ENCODE measurements around the gene CLDN6. TPM values are rescaled to one million over a fixed set of nuclear protein-coding genes. Genes with fewer than 3 reads are reported as not detected.

CLDN6 gene
- total RNA-seq, 4 donors from 2014 or later = not detected

DNA sequence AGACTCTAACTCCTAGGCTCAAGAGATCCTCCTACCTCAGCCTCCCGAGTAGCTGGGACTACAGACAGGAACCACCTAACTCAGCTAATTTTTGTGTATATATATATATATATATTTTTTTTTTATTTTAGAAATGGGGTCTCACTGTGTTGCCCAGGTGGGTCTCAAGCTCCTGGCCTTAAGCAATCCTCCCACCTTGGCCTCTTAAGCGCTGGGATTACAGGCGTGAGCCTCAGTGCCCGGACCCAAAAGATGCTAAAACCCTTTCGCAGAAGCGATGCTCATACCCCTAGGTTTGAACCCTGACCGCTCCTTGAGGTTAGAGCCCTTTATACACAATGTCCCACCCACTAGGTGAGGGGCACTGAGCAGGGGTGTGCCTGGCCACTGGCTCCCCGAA lies 7.5 kb downstream of the CLDN6 start:
- Histone ChIP-seq H3K4me1 (no peaks in the 10 kb centered on the region), H3K27me3 (peaks cover 97% of the 10 kb centered on the region), H3K9me3 (no peaks in the 10 kb centered on the region), H3K36me3 (no peaks in the 10 kb centered on the region), H3K4me3 (no peak overlapping the region), H3K27ac (no peak overlapping the region)
- 50% methylated on average over 1 of the region's 8 CpGs; no CpG with 5 or more reads in 1 of the 2 donors for WGBS, 2 donors (ENCODE audit: low coverage in 1 of 2)
- TF ChIP-seq EP300 (IDR thresholded peaks at IDR 0.05) (no peak), POLR2A (IDR thresholded peaks at IDR 0.05) (no peak), POLR2AphosphoS5 (IDR thresholded peaks at IDR 0.05) (no peak)
- TF ChIP-seq, protein P1, sequence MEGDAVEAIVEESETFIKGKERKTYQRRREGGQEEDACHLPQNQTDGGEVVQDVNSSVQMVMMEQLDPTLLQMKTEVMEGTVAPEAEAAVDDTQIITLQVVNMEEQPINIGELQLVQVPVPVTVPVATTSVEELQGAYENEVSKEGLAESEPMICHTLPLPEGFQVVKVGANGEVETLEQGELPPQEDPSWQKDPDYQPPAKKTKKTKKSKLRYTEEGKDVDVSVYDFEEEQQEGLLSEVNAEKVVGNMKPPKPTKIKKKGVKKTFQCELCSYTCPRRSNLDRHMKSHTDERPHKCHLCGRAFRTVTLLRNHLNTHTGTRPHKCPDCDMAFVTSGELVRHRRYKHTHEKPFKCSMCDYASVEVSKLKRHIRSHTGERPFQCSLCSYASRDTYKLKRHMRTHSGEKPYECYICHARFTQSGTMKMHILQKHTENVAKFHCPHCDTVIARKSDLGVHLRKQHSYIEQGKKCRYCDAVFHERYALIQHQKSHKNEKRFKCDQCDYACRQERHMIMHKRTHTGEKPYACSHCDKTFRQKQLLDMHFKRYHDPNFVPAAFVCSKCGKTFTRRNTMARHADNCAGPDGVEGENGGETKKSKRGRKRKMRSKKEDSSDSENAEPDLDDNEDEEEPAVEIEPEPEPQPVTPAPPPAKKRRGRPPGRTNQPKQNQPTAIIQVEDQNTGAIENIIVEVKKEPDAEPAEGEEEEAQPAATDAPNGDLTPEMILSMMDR (IDR thresholded peaks at IDR 0.05) = no peak
- no peak for ATAC-seq

DNA sequence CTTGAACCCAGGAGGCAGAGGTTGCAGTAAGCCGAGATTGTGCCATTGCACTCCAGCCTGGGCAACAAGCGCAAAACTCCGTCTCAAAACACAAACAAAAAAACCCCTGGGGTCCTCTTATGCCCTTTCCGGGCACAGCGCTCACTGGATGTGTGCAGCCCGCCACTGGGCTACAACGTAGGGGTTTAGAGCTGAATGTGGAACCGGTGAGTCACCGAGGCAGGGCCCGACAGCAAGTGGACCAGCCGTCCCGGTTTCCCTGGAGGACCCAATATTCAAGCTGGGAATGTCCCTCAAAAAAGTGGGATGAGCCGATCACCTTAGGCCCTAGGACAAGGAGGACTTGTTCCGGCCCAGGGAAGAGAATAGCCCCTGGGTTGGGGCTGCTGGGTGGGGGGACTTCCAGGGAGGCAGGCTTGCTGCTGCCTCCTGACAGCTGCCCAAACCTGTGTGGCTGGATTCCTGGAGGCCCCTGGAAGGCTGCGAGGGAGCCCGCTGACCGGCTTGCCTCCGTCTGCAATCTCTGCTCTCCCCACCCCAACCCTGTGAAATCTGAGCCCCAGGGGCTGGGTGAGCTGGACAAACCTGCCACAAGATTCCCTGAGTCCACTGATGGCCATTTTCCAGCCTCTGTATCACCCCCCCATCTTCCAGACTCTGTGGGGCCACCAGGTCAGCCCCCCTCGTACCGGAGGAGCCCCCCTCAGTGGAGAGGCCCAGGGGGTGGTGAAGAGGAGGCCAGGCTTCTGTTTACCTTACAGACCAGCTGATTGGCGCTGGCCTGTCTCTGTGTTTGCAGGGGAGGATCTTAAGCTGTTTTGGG lies 8.2 kb downstream of the CLDN6 start:
- peaks cover 0 to 3% (median 3%) of the 10 kb centered on the region in 3 donors for H3K4me1 ChIP-seq
- no peak overlapping the region for H3K27ac ChIP-seq
- no peak for TF ChIP-seq EP300 (IDR thresholded peaks at IDR 0.05)
- TF ChIP-seq POLR2AphosphoS5 (IDR thresholded peaks at IDR 0.05) = no peak
- no peak for TF ChIP-seq POLR2A (IDR thresholded peaks at IDR 0.05)
- TF ChIP-seq, protein P1 (IDR thresholded peaks at IDR 0.05) = no peak
- no peaks in the 10 kb centered on the region for H3K9me3 ChIP-seq
- H3K27me3 ChIP-seq = peaks cover 100% of the 10 kb centered on the region
- no peaks in the 10 kb centered on the region for H3K36me3 ChIP-seq
- H3K4me3 ChIP-seq = no peak overlapping the region
- ATAC-seq = no peak
- WGBS, 2 donors (ENCODE audit: low coverage in 1 of 2) = 43 to 48% methylated on average over 4 to 12 of the region's 21 CpGs

DNA sequence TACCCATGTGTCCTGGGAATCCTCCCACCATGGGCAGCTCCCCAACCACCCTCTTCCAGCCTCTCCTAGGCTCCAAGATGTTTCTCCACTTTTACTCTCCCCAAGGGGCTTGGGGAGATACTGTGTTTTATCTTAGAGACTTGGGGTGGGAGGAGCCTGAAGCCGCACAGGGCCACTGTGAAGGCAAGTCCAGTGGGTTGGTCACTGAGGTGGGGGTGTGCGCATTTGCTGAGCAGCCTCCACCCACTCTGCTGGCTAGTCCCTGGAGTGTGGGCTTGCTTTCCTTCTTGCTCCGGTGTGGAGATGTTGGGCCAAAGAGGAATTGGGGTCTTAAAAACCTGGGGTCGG lies 9.3 kb downstream of the CLDN6 start:
- peaks cover 90% of the 10 kb centered on the region for H3K27me3 ChIP-seq
- TF ChIP-seq, protein P1 (IDR thresholded peaks at IDR 0.05) = no peak
- ATAC-seq = no peak

DNA sequence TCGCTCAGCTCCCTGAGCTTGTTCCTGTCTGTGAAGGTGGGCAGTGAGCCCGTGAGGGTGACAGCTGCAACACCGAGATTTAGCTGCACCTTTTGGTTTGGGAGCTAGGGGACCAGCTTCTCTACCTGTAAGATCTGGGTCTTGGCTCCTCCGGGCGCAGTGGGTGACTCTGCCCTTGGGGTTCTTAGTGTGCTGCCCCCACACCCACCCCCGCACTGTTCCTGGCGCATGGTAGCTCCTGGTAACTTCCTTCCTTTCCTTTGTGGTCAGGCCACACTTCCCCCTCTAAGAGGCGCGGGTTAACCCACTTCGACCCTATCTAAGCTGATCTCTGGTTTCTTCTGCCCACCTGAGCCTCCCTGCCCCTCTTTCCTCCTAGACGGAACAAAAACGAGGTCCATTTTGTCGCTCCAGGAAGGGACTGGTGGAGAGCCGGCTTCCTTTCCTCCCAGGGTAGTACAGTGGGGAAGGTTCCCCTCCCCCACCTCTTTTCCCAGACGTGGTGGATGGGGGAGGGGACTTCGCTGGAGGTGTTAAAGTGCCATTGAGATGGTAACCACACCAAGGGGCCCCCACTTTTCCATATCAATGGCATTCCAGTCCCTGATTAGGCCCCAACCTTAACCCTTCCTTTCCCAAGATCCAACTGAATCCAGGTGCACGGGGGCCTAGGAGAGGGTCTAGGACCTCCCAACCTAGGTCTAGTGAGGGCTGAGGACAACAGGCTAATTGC lies 9.9 kb downstream of the CLDN6 start:
- Histone ChIP-seq H3K27me3 (peaks cover 85% of the 10 kb centered on the region), H3K4me3 (no peak overlapping the region), H3K27ac (no peak overlapping the region), H3K36me3 (no peaks in the 10 kb centered on the region), H3K9me3 (no peaks in the 10 kb centered on the region), H3K4me1 (peaks cover 0 to 11% (median 4%) of the 10 kb centered on the region in 3 donors)
- TF ChIP-seq POLR2AphosphoS5 (IDR thresholded peaks at IDR 0.05) (no peak), POLR2A (IDR thresholded peaks at IDR 0.05) (no peak)
- WGBS, 2 donors (ENCODE audit: low coverage in 1 of 2) = 20 to 23% methylated on average over 5 to 10 of the region's 17 CpGs
- ATAC-seq = no peak

More for the DNA sequence above, 9.3 kb downstream of the CLDN6 start:
- Histone ChIP-seq H3K36me3 (no peaks in the 10 kb centered on the region), H3K4me1 (peaks cover 0 to 7% (median 4%) of the 10 kb centered on the region in 3 donors), H3K27ac (no peak overlapping the region), H3K4me3 (no peak overlapping the region), H3K9me3 (no peaks in the 10 kb centered on the region)
- 80% methylated on average over 1 of the region's 4 CpGs; no CpG with 5 or more reads in 1 of the 2 donors for WGBS, 2 donors (ENCODE audit: low coverage in 1 of 2)

DNA sequence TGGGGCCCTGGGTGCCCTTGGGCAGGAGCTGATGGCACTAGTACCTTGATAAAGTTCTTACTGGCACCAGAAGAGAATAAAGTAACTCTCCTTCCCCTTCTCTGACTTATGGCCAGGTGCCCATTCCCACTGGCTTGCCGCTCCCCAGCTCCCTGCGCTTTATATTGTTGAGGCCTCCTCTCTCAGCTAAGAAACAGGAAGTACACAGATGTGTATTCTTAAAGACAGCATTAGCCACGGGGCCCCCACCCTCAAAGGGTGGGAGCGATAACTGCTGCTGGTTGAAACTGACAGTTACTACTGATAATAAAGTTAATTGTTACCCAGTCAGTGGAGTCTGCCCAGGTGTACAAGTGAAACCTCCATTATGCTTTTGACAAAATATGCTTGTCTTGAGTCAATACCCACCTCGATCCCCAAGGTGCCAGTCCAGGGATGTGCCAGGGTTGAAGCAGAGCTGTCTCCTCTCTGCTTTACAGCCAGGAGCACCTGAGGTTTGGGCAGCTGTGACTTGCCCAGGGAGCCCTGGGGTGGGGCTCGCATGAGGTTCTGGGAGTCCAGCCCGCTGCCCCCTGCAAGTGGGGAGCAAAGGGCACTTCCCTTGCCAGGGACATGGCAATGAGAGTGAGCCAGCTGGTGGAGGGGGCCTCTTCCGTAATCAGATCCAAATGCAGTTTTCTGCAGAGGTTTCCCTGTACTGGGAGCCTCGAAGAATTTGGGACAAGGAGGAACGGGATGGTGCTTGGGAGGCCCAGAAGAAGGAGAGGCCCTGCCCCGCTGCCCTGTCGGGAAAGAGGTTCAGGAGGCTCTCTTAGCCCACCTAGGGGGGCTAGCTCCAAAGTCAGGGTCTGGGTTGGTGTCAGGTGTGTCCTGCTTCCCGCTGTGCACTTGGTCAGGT lies 10.7 kb downstream of the CLDN6 start:
- Histone ChIP-seq H3K27ac (no peak overlapping the region), H3K9me3 (no peaks in the 10 kb centered on the region), H3K4me1 (peaks cover 0 to 11% (median 4%) of the 10 kb centered on the region in 3 donors), H3K36me3 (no peaks in the 10 kb centered on the region), H3K4me3 (no peak overlapping the region), H3K27me3 (peaks cover 77% of the 10 kb centered on the region)
- no peak for TF ChIP-seq EP300 (IDR thresholded peaks at IDR 0.05)
- TF ChIP-seq POLR2A (IDR thresholded peaks at IDR 0.05) = no peak
- TF ChIP-seq, protein P1 (IDR thresholded peaks at IDR 0.05) = no peak
- no peak for TF ChIP-seq POLR2AphosphoS5 (IDR thresholded peaks at IDR 0.05)
- WGBS, 2 donors (ENCODE audit: low coverage in 1 of 2) = 45 to 54% methylated on average over 3 to 5 of the region's 13 CpGs
- no peak for ATAC-seq

Data from gastroesophageal sphincter (tissue), 4 donors.